Adrenal gland (tissue), 12 donors: ENCODE results near the gene CYREN. TPM values are rescaled to one million over a fixed set of nuclear protein-coding genes. Genes with fewer than 3 reads are reported as not detected.

ENCODE experiments used
- DNase-seq, 7 donors: peaks; one replicate each; pipeline ENCODE4 v3.0.0-alpha.2; 2019 to 2020
- H3K27ac ChIP-seq, 5 donors: fragments of 200-600 bp; sonication (generic) in 4 of 5; 1 replicate in 3 of 5; 2 replicates in 2 of 5; pipeline versions ENCODE4 v1.5.1 to v1.8.0; 2016 to 2020; ENCODE audit warnings: mild to moderate bottlenecking in 1 of 5
- H3K27me3 ChIP-seq: fragments of 200-600 bp; 2 replicates; pipeline ENCODE4 v1.8.0; 2021
- H3K36me3 ChIP-seq, 2 donors: fragments of 200-600 bp; replicated peaks in 1 of 2; 1 replicate in 1 of 2; 2 replicates in 1 of 2; pipeline versions ENCODE4 v1.5.1 to v1.8.0; 2018 to 2022
- H3K4me1 ChIP-seq, 2 donors: fragments of 200-600 bp; replicated peaks in 1 of 2; 1 replicate in 1 of 2; 2 replicates in 1 of 2; pipeline versions ENCODE4 v1.5.1 to v1.8.0; 2018 to 2021
- H3K4me3 ChIP-seq, 4 donors: fragments of 200-600 bp; sonication (generic) in 3 of 4; one replicate each; pipeline ENCODE4 v1.5.1; 2016 to 2018
- H3K9me3 ChIP-seq, 3 donors: fragments of 200-600 bp; sonication (generic) in 1 of 3; replicated peaks in 1 of 3; 1 replicate in 2 of 3; 2 replicates in 1 of 3; pipeline versions ENCODE4 v1.5.1 to v1.8.0; 2016 to 2021
- POLR2A ChIP-seq, 2 donors: fragments of 450-650 bp; IDR thresholded peaks; one replicate each; pipeline ENCODE4 v1.6.1; 2017; ENCODE audit warnings: antibody characterized with exemption in 2 of 2, mild to moderate bottlenecking in 2 of 2, moderate library complexity in 1 of 2
- WGBS, 4 donors: extraction: QIAGEN DNeasy Blood & Tissue Kit in 2 of 4; methylation state at CpG; one replicate each; pipeline versions ENCODE4 v1.1.5 to v1.1.7; 2013 to 2017; 5-methylcytosine and 5-hydroxymethylcytosine counted together
- intact Hi-C, 2 donors: fragments of 100-400 bp; cut with DNase I; formaldehyde crosslinking; loops; one replicate each; pipeline versions ENCODE4 v1.14.1 to v1.15.0; 2022 to 2023
- polyA plus RNA-seq, 3 donors: library from polyadenylated mRNA; stranded (reverse); fragments of 200-250 nt in 2 of 3; fragments of 350-450 nt in 1 of 3; fragmentation: Illumina TruSeq in 1 of 3; extraction: RNeasy Lipid Tissue Mini Kit (QIAGEN cat#74804) in 1 of 3; gene quantifications; one replicate each; pipeline ENCODE4 v1.2.3, GENCODE V29; 2013 to 2014
- total RNA-seq, 9 donors: library from RNA; depleted of rRNA in 4 of 9; stranded (reverse); fragments of >200 nt in 4 of 9; fragments of 120-200 nt in 1 of 9; fragmentation: NEBNext Ultra II Directional in 1 of 9; extraction: Animal tissue kit (Norgen Biotek cat#: 25700) in 1 of 9; gene quantifications; one replicate each; pipeline versions ENCODE4 v1.1.0 to v1.2.4, GENCODE V29; 2013 to 2023
- TF ChIP-seq, protein P1 (sequence below), 6 experiments: fragments of 450-650 bp in 4 of 6; fragments of 200-600 bp in 2 of 6; sonication (generic) in 1 of 6; IDR thresholded peaks; 1 replicate in 5 of 6; 2 replicates in 1 of 6; pipeline versions ENCODE4 v1.5.1 to v1.8.0; 2016 to 2021; ENCODE audit warnings: antibody characterized with exemption in 6 of 6, mild to moderate bottlenecking in 2 of 6, moderate library complexity in 1 of 6
- donor health status: healthy with polysubstance abuse.
- donor health status: Bipolar disorder and iron deficiency.
- donor health status: DM: yes; HTN: yes; CAD: no.
- donor health status: DM: no; HTN: no; CAD: no.
- donor health status: DM: no; HTN: no; CAD: no.
- donor health status: DM: yes; HTN: yes; CAD: no.

The CYREN gene
- total and polyA plus RNA-seq, 12 donors: 33.1 to 66.2 (median 48.5) TPM

GRCh38 chr7:135152442-135152841, 18.1 kb downstream of the CYREN start:
- intact Hi-C loops: no loop called here
- TF ChIP-seq POLR2A (IDR thresholded peaks at IDR 0.05): no peak
- TF ChIP-seq, protein P1, sequence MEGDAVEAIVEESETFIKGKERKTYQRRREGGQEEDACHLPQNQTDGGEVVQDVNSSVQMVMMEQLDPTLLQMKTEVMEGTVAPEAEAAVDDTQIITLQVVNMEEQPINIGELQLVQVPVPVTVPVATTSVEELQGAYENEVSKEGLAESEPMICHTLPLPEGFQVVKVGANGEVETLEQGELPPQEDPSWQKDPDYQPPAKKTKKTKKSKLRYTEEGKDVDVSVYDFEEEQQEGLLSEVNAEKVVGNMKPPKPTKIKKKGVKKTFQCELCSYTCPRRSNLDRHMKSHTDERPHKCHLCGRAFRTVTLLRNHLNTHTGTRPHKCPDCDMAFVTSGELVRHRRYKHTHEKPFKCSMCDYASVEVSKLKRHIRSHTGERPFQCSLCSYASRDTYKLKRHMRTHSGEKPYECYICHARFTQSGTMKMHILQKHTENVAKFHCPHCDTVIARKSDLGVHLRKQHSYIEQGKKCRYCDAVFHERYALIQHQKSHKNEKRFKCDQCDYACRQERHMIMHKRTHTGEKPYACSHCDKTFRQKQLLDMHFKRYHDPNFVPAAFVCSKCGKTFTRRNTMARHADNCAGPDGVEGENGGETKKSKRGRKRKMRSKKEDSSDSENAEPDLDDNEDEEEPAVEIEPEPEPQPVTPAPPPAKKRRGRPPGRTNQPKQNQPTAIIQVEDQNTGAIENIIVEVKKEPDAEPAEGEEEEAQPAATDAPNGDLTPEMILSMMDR (IDR thresholded peaks at IDR 0.05): no peak
- Histone ChIP-seq H3K27ac (no peak overlapping the region), H3K36me3 (no peaks in the 10 kb centered on the region), H3K4me1 (peaks cover 20 to 35% of the 10 kb centered on the region in 2 donors), H3K9me3 (peaks cover 0 to 10% (median 0%) of the 10 kb centered on the region in 3 donors), H3K4me3 (no peak overlapping the region), H3K27me3 (no peaks in the 10 kb centered on the region)
- DNase-seq: no peak
- WGBS, 4 donors: 53 to 100% (median 94%) methylated on average over 1 of the region's 1 CpG

- Histone ChIP-seq H3K27ac (peak overlapping the region in 1 of 5 donors; percentile 56), H3K4me1 (peaks cover 29 to 44% of the 10 kb centered on the region in 2 donors), H3K9me3 (peaks cover 0 to 9% (median 0%) of the 10 kb centered on the region in 3 donors), H3K36me3 (no peaks in the 10 kb centered on the region), H3K4me3 (no peak overlapping the region), H3K27me3 (no peaks in the 10 kb centered on the region)
- 47 to 74% (median 51%) methylated on average over 4 to 6 of the region's 6 CpGs for WGBS, 4 donors
- DNase-seq: peak in 2 of 7 donors; percentile 24 to 61
- TF ChIP-seq, protein P1 (IDR thresholded peaks at IDR 0.05): no peak
- TF ChIP-seq POLR2A (IDR thresholded peaks at IDR 0.05): no peak
- intact Hi-C loops: no loop called here
Measured at GRCh38 chr7:135151533-135151932, 19.0 kb downstream of the CYREN start.

DNA sequence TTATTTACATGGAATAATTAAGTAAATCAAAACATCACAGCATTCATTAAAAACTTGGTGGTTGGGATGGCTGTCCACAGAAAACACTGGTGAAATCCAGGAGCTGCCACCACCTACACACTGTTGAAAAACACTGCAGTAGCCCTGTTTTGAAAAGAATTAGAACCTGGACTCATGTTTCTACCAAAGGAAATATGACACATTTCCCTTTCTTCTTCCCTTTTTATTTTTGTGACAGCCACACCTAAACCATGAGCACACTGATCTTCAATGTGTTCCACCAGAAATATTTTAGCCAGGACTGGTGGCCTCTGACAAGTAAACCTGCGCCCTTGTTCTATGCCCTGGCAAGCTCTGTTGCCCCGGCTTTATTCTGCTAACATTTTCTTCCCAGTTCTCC, 19.4 kb downstream of the CYREN start:
- intact Hi-C loops: no loop called here
- Histone ChIP-seq H3K4me3 (peak overlapping the region in 1 of 4 donors; percentile 75), H3K9me3 (peaks cover 0 to 5% (median 0%) of the 10 kb centered on the region in 3 donors), H3K4me1 (peaks cover 32 to 46% of the 10 kb centered on the region in 2 donors), H3K27ac (peak overlapping the region in 3 of 5 donors; percentile 13 to 56 (median 26)), H3K36me3 (no peaks in the 10 kb centered on the region), H3K27me3 (no peaks in the 10 kb centered on the region)
- DNase-seq: no peak
- 76 to 93% (median 84%) methylated on average over 2 of the region's 2 CpGs for WGBS, 4 donors
- no peak for TF ChIP-seq POLR2A (IDR thresholded peaks at IDR 0.05)
- TF ChIP-seq, protein P1 (IDR thresholded peaks at IDR 0.05): no peak

DNA sequence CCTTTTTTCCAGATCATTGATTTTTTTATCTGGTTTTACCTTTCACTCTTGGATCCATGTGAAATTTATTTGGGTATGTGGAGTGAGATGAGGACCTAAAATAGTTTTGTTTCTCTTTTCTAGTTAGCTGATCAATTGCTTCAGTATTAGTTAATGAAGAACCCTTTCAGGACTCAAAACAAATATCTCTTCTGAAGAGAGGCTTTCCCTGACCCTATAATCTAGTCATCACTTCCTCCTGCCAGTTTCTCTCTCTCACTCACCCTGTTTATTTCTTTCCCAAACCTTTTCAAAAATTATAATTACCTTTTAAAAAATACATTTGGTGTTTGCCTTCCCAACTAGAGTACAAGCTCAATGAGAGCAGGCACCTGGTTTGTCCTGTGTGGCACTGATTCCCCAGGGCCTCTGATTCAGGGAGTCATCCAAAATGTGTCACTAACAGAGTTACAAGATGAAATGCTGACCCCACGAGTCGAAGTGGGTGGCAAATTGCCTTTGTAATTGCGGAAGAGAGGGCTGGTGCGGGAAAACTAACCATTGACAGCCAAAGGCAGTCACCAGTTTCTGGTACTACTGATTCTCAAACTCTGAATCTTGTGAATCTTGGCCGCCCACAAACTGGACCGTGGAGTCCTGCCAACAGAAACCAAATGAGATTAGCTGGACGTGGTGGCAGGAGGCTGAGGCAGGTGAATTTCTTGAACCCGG, 20.3 kb downstream of the CYREN start:
- no peaks in the 10 kb centered on the region for H3K36me3 ChIP-seq
- no peaks in the 10 kb centered on the region for H3K9me3 ChIP-seq
- H3K27me3 ChIP-seq: no peaks in the 10 kb centered on the region
- 57 to 72% (median 63%) methylated on average over 8 of the region's 8 CpGs for WGBS, 4 donors
- TF ChIP-seq POLR2A (IDR thresholded peaks at IDR 0.05): no peak
- TF ChIP-seq, protein P1 (IDR thresholded peaks at IDR 0.05): no peak
- peak in 1 of 7 donors; percentile 36 for DNase-seq
- peak overlapping the region in 1 of 4 donors; percentile 75 for H3K4me3 ChIP-seq
- peaks cover 32 to 46% of the 10 kb centered on the region in 2 donors for H3K4me1 ChIP-seq
- intact Hi-C loops: no loop called here
- peak overlapping the region in 3 of 5 donors; percentile 13 to 56 (median 26) for H3K27ac ChIP-seq
